Activated CD4-positive, alpha-beta memory T cell treated with anti-CD3 and anti-CD28 coated beads for 36 hours (primary cell): ENCODE data around the gene KRTAP23-1. TPM values are rescaled to one million over a fixed set of nuclear protein-coding genes. Genes with fewer than 3 reads are reported as not detected.

Source experiments
- CTCF ChIA-PET: fragments of 350-600 bp; sonication (Branson Sonifier 250); formaldehyde crosslinking; loops from one replicate; lab custom pipeline; 2021; ENCODE audit warnings: antibody characterized with exemption, inconsistent platforms; lab: Charles Lee
- POLR2A ChIA-PET: fragments of 350-600 bp; sonication (Branson Sonifier 250); formaldehyde crosslinking; loops from one replicate; lab custom pipeline; 2021; ENCODE audit warnings: antibody characterized with exemption; lab: Charles Lee
- DNase-seq: peaks from one replicate; pipeline ENCODE4 v3.0.0-alpha.2; 2020
- H3K27ac Mint-ChIP-seq: one replicate; pipeline ENCODE4 v1.8.0; 2021; ENCODE audit warnings: mixed read lengths
- H3K27me3 Mint-ChIP-seq: one replicate; pipeline ENCODE4 v1.8.0; 2021; ENCODE audit warnings: mixed read lengths
- H3K36me3 Mint-ChIP-seq: one replicate; pipeline ENCODE4 v1.8.0; 2021; ENCODE audit warnings: mixed read lengths
- H3K4me1 Mint-ChIP-seq: one replicate; pipeline ENCODE4 v1.8.0; 2021; ENCODE audit warnings: low read depth, mixed read lengths
- H3K4me3 Mint-ChIP-seq: one replicate; pipeline ENCODE4 v1.8.0; 2021; ENCODE audit warnings: mild to moderate bottlenecking, mixed read lengths
- H3K9me3 Mint-ChIP-seq: one replicate; pipeline ENCODE4 v1.8.0; 2021; ENCODE audit warnings: mixed read lengths
- intact Hi-C: fragments of 100-400 bp; cut with micrococcal nuclease; formaldehyde crosslinking; loops from one replicate; pipeline ENCODE4 v1.15.1; 2023
- total RNA-seq, 2 experiments: library from RNA; stranded (reverse); gene quantifications; one replicate each; pipeline ENCODE4 v1.2.3, GENCODE V29; 2021

Gene KRTAP23-1
- not detected for total RNA-seq

DNA sequence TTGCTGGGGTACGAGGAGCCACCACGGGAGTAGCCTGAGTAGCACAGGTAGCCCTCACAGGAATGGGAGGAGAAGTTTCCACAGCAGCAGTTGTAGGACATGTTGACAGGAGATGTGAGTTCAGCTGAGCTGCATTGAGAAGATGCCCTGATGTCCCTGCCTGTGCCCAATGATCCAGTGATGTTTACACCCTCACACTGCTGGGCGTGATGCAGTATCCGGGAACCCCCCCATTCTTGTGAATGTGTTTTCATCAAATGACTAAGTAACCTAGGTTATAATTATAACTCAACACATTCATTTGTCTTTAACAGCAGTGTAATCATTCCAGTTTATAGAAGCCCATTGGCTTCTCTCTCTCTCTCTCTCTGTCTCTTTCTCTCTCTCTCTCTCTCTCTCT lies at the start of gene KRTAP23-1:
Gene KRTAP23-1 (minus strand): TSS at position 101 of the 400 bp plus-strand sequence. CDS start 0 bp downstream, at position 101.
- peaks cover 2% of the 10 kb centered on the region for H3K27me3 Mint-ChIP-seq
- POLR2A ChIA-PET = no interaction called here
- H3K27ac Mint-ChIP-seq = no peak within 1 kb of the TSS
- H3K9me3 Mint-ChIP-seq = no peaks in the 10 kb centered on the region
- no peaks in the 10 kb centered on the region for H3K4me1 Mint-ChIP-seq
- H3K4me3 Mint-ChIP-seq = no peak within 1 kb of the TSS
- intact Hi-C loops = no loop called here
- no peaks in the 10 kb centered on the region for H3K36me3 Mint-ChIP-seq
- CTCF ChIA-PET = no interaction called here
- DNase-seq = no peak

- Mint-ChIP-seq H3K27ac (no peak within 1 kb of the TSS), H3K9me3 (no peaks in the 10 kb centered on the region), H3K4me1 (no peaks in the 10 kb centered on the region), H3K36me3 (no peaks in the 10 kb centered on the region), H3K27me3 (peaks cover 5% of the 10 kb centered on the region), H3K4me3 (no peak within 1 kb of the TSS)
- no peak for DNase-seq
- ChIA-PET CTCF (no interaction called here), POLR2A (no interaction called here)
- intact Hi-C loops = no loop called here
These were observed 47.3 kb upstream of the KRTAP23-1 start, which contains the start of gene KRTAP13-1 for GRCh38 chr21:30395731-30396130. Gene KRTAP13-1, plus strand, starts transcription at chr21:30396031. Its CDS starts 56 bp downstream, at chr21:30396087.

GRCh38 chr21:30391492-30392025 lies 43.2 kb upstream of the KRTAP23-1 start:
- CTCF ChIA-PET = no interaction called here
- Mint-ChIP-seq H3K9me3 (peaks cover 4% of the 10 kb centered on the region), H3K27ac (no peak overlapping the region), H3K4me1 (no peaks in the 10 kb centered on the region), H3K4me3 (no peak overlapping the region), H3K36me3 (no peaks in the 10 kb centered on the region), H3K27me3 (no peaks in the 10 kb centered on the region)
- no peak for DNase-seq
- intact Hi-C loops = no loop called here
- POLR2A ChIA-PET = no interaction called here

GRCh38 chr21:30382201-30382600 lies 33.8 kb upstream of the KRTAP23-1 start:
- peaks cover 1% of the 10 kb centered on the region for H3K27me3 Mint-ChIP-seq
- no peaks in the 10 kb centered on the region for H3K4me1 Mint-ChIP-seq
- H3K4me3 Mint-ChIP-seq = no peak overlapping the region
- no peak for DNase-seq
- H3K9me3 Mint-ChIP-seq = no peaks in the 10 kb centered on the region
- H3K27ac Mint-ChIP-seq = no peak overlapping the region
- CTCF ChIA-PET = no interaction called here
- POLR2A ChIA-PET = no interaction called here
- intact Hi-C loops = no loop called here
- no peaks in the 10 kb centered on the region for H3K36me3 Mint-ChIP-seq

DNA sequence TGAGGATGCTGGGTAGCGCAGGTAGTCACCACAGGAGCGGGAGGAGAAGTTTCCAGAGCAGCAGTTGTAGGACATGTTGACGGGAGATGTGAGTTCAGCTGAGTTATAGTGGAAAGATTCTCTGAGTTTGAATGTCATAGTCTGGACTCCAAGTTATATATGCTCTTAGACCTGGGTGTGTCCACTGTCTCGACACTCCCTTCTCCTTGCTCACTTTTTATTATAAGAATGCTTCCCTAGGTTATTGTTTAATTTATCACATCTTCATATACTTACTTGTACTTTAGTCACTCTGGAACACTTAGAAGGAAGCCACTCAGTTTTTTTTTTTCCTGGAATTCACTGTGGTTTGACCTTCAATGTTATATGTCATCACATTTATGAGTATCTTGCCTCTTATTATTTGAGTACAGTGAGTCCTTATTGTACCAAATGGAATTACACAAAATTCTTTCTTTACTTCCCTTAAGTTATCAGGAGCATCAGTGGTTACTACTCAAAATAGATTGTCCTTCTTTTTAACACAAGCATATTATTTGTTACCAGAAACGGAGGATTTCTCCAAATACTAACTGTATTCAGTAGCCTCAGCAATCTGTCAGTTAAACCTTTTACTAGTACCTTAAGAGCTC lies 23.8 kb upstream of the KRTAP23-1 start, which contains the start of gene KRTAP13-2:
Gene KRTAP13-2 (minus strand): TSS at position 133 of the 632 bp plus-strand sequence. CDS start 58 bp downstream, at position 75.
- ChIA-PET POLR2A (no interaction called here), CTCF (no interaction called here)
- Mint-ChIP-seq H3K4me1 (no peaks in the 10 kb centered on the region), H3K36me3 (no peaks in the 10 kb centered on the region), H3K27ac (no peak within 1 kb of the TSS), H3K4me3 (no peak within 1 kb of the TSS), H3K27me3 (no peaks in the 10 kb centered on the region), H3K9me3 (no peaks in the 10 kb centered on the region)
- DNase-seq = no peak
- intact Hi-C loops = no loop called here

- Mint-ChIP-seq H3K4me1 (no peaks in the 10 kb centered on the region), H3K27ac (no peak overlapping the region), H3K4me3 (no peak overlapping the region), H3K27me3 (peaks cover 4% of the 10 kb centered on the region), H3K36me3 (no peaks in the 10 kb centered on the region), H3K9me3 (no peaks in the 10 kb centered on the region)
- intact Hi-C loops = no loop called here
- no peak for DNase-seq
- CTCF ChIA-PET = interaction anchor here (0.7 kb wide), 1 partner anchor 15 kb away, joined by 5 read pairs; no protein-coding TSS in a partner anchor
- POLR2A ChIA-PET = no interaction called here
These were observed 7.5 kb upstream of the KRTAP23-1 start for GRCh38 chr21:30355906-30356305.

GRCh38 chr21:30354308-30355005 lies 6.1 kb upstream of the KRTAP23-1 start:
- H3K9me3 Mint-ChIP-seq = no peaks in the 10 kb centered on the region
- POLR2A ChIA-PET = no interaction called here

GRCh38 chr21:30351534-30351933 lies 3.1 kb upstream of the KRTAP23-1 start:
- Mint-ChIP-seq H3K4me3 (no peak overlapping the region), H3K27me3 (peaks cover 4% of the 10 kb centered on the region), H3K36me3 (no peaks in the 10 kb centered on the region), H3K27ac (no peak overlapping the region), H3K4me1 (no peaks in the 10 kb centered on the region), H3K9me3 (no peaks in the 10 kb centered on the region)
- DNase-seq = no peak
- intact Hi-C loops = no loop called here
- CTCF ChIA-PET = no interaction called here
- POLR2A ChIA-PET = no interaction called here

More at GRCh38 chr21:30354308-30355005, 6.1 kb upstream of the KRTAP23-1 start:
- no peak overlapping the region for H3K4me3 Mint-ChIP-seq
- intact Hi-C loops = no loop called here
- H3K4me1 Mint-ChIP-seq = no peaks in the 10 kb centered on the region
- H3K27ac Mint-ChIP-seq = no peak overlapping the region
- no peaks in the 10 kb centered on the region for H3K36me3 Mint-ChIP-seq
- peaks cover 4% of the 10 kb centered on the region for H3K27me3 Mint-ChIP-seq
- DNase-seq = no peak
- CTCF ChIA-PET = no interaction called here

GRCh38 chr21:30349572-30349971 lies 1.2 kb upstream of the KRTAP23-1 start:
- no peaks in the 10 kb centered on the region for H3K36me3 Mint-ChIP-seq
- POLR2A ChIA-PET = no interaction called here
- no peak overlapping the region for H3K27ac Mint-ChIP-seq
- no peaks in the 10 kb centered on the region for H3K9me3 Mint-ChIP-seq
- no peak for DNase-seq
- CTCF ChIA-PET = interaction anchor here (1.1 kb wide), 1 partner anchor 10 kb away, joined by 3 read pairs; no protein-coding TSS in a partner anchor
- H3K4me1 Mint-ChIP-seq = no peaks in the 10 kb centered on the region
- no peak overlapping the region for H3K4me3 Mint-ChIP-seq
- intact Hi-C loops = no loop called here
- H3K27me3 Mint-ChIP-seq = peaks cover 2% of the 10 kb centered on the region

- ChIA-PET CTCF (interaction anchor here (1.1 kb wide), 1 partner anchor 89 kb away, joined by 3 read pairs; no protein-coding TSS in a partner anchor), POLR2A (interaction anchor here (0.6 kb wide), 1 partner anchor 63 kb away, joined by 3 read pairs; no protein-coding TSS in a partner anchor)
- H3K27ac Mint-ChIP-seq = no peak overlapping the region
- no peaks in the 10 kb centered on the region for H3K9me3 Mint-ChIP-seq
- intact Hi-C loops = no loop called here
- no peak overlapping the region for H3K4me3 Mint-ChIP-seq
- peaks cover 3% of the 10 kb centered on the region for H3K27me3 Mint-ChIP-seq
- no peak for DNase-seq
- no peaks in the 10 kb centered on the region for H3K4me1 Mint-ChIP-seq
- no peaks in the 10 kb centered on the region for H3K36me3 Mint-ChIP-seq
These were observed 3.4 kb downstream of the KRTAP23-1 start for GRCh38 chr21:30345014-30345413.

GRCh38 chr21:30340714-30341573 lies 7.5 kb downstream of the KRTAP23-1 start:
- Mint-ChIP-seq H3K27me3 (peaks cover 3% of the 10 kb centered on the region), H3K9me3 (no peaks in the 10 kb centered on the region), H3K4me1 (no peaks in the 10 kb centered on the region), H3K4me3 (no peak overlapping the region), H3K27ac (no peak overlapping the region), H3K36me3 (no peaks in the 10 kb centered on the region)
- peak; percentile 37 for DNase-seq
- ChIA-PET CTCF (interaction anchor here (0.6 to 2.6 kb wide), 5 partner anchors 10 to 190 kb away, joined by 3 to 6 read pairs (median 5); no protein-coding TSS in a partner anchor), POLR2A (no interaction called here)
- intact Hi-C loops = loop anchor here (1.0 to 2.0 kb wide), 2 partner anchors 68 to 745 kb away; no protein-coding TSS in a partner anchor
